ENCODE results near the gene ARHGAP6. TPM values are rescaled to one million over a fixed set of nuclear protein-coding genes. Genes with fewer than 3 reads are reported as not detected.
A peak's percentile ranks its signal among the peaks of the same experiment; 100 is the strongest.

Gene ARHGAP6
- 2.7 TPM for total RNA-seq
- long read RNA-seq, partial matches to known transcripts = 3 of 6 reads
- long read RNA-seq, other reads (novel, unspliced or antisense) = 2 of 6 reads

GRCh38 chrX:11665168-11666111 is at the start of gene ARHGAP6:
ARHGAP6 (minus strand) TSS chrX:11665920; CDS start chrX:11664828, 1,092 bp downstream.
- DNase-seq = peak; percentile 73
- intact Hi-C loops (cut with DNase I) = no loop called here

GRCh38 chrX:11704725-11705495 is 39.2 kb upstream of the ARHGAP6 start:
- ATAC-seq (ENCODE audit: poor library complexity) (no peak), DNase-seq (no peak)
- intact Hi-C loops (cut with DNase I) = no loop called here

More at GRCh38 chrX:11665168-11666111, at the start of gene ARHGAP6:
- peak; percentile 94 for ATAC-seq (ENCODE audit: poor library complexity)

- intact Hi-C loops (cut with DNase I) = no loop called here
- DNase-seq (no peak), ATAC-seq (ENCODE audit: poor library complexity) (no peak)
Measured at GRCh38 chrX:11703855-11704254, 38.1 kb upstream of the ARHGAP6 start.

DNA sequence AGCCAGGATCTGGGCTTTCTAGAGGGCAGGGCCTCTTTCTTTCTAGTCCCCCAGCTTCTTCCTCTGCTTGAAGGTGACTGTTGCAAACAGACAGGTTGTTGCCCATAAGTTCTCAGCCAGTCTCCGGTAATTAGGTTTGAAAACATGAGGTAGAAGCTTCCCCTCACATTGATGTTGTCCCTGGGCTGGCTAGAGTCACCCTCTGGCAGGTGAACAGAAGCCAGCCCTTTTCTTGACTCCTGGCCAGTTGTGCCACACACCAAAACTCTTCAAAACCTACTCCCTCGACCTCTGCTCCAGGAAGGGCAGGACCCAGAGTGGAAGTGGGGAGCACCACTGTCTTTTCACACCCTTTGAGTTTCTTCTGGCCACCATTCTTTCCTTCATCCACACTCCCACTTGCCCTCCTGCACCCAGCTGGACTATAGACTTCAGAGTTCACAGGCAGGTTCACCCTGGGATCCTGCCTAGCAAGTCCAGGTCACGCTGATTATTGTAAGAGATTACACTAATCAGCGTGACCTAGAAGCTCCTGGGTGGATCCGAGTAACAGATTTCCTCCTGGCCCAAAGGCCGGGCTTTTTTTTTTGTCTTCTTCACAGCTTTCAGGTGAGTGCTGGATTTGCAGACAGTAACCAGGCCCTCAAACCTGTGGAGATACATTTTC is 37.4 kb upstream of the ARHGAP6 start:
- DNase-seq (no peak), ATAC-seq (ENCODE audit: poor library complexity) (no peak)
- intact Hi-C loops (cut with DNase I) = no loop called here

DNA sequence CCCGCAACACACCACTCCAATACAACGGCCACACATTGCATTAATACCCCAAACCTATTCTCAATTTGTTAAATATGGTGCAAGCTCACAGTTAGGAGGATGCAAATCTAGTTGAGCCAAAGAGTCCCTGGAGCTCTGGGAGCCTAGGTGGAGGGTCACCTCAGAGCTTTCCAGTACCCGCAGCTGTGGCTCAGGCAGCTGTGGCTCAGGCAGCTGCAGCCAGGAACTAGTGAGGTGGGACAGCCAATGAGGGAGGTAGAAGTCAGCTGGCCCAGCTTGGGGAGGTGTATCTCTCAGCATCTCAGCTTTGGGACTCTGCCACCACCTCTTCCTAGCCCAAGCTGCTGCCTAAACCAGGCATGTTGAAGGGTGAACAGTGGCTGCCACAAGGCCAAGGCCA is 36.7 kb upstream of the ARHGAP6 start:
- no peak for ATAC-seq (ENCODE audit: poor library complexity)
- no peak for DNase-seq
- intact Hi-C loops (cut with DNase I) = no loop called here

DNA sequence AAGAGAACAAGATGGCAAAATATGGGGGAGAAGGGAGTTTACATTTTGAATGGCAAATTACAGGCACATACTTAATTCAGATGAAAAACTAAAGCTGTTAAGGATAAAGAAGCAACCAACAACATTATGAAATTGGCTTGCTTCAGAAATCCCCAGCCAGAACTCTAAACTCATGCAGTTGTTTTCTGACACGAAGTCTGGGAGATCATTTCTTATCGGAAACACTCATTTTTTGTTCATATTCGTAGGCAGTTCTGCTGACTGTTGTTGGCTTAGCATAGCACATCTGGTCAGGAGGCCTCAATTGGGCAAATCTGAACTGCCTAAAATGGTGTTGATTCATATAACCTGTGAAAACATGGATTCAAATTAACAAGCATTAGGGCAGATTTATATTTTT is 33.0 kb upstream of the ARHGAP6 start:
- intact Hi-C loops (cut with DNase I) = no loop called here
- DNase-seq (no peak), ATAC-seq (ENCODE audit: poor library complexity) (peak; percentile 51)

DNA sequence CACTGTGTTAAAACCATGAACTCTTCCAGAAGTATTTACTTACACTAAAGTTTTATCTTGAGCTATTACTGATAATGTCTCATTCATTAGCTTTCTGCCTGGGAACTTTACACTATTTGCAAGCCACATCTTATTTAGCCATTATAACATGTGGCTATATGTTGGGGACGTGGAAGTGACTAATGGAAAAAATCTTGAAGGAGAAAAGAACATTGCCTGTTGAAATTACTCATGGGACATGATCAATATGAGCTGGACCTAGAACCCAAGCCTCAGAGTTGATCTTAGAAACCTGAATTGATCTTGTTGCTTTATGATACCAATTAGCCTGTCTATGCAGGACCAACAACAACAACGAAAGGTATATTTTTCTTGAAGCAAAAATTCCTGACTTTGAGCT is 22.5 kb upstream of the ARHGAP6 start:
- intact Hi-C loops (cut with DNase I) = no loop called here
- ATAC-seq (ENCODE audit: poor library complexity) = no peak

GRCh38 chrX:11687157-11687556 is 21.4 kb upstream of the ARHGAP6 start:
- ATAC-seq (ENCODE audit: poor library complexity) (no peak), DNase-seq (no peak)
- intact Hi-C loops (cut with DNase I) = no loop called here

More for the DNA sequence above, 22.5 kb upstream of the ARHGAP6 start:
- no peak for DNase-seq

GRCh38 chrX:11683057-11683456 is 17.3 kb upstream of the ARHGAP6 start:
- intact Hi-C loops (cut with DNase I) = no loop called here
- DNase-seq = no peak
- ATAC-seq (ENCODE audit: poor library complexity) = no peak

DNA sequence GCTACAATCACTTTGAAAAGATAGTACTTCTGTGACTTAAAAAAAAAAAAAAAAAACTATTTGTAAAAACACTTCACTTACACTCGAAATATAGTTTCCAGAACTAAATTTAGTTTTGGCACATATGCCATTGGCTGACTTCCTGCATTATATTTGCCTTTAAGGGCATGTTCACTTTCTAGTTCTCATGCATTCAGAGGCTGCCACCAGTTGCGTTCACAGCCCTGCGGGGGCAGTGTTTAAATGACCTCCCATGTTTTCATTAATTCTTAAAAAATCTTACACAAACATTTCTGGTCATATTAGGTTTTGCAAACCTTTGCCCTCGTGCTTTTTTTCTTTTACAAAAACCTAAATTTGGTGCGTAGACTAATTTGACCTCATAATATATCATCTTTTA is 12.4 kb upstream of the ARHGAP6 start:
- no peak for ATAC-seq (ENCODE audit: poor library complexity)
- intact Hi-C loops (cut with DNase I) = no loop called here
- no peak for DNase-seq

- intact Hi-C loops (cut with DNase I) = no loop called here
- ATAC-seq (ENCODE audit: poor library complexity) = no peak
- DNase-seq = no peak
Measured at GRCh38 chrX:11672213-11672612, 6.5 kb upstream of the ARHGAP6 start.

DNA sequence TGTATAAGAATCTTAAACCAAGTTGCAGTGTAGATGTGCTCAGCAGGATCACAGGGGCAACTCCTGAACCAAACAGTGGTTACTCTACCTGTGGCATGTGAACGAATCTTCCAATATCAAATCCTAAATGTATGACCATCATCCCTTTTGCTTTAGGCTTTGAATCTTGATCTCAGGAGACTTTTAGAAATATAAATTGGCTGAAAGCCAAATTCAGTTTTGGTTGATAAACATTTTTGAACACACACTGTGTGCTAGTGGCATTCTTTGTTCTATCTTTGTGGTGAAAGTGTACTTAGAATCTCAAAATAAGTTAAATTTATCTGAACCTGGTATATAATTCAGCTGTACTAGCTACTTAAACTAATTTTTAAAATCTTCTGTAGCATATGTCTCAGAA is 4.6 kb upstream of the ARHGAP6 start:
- no peak for DNase-seq
- ATAC-seq (ENCODE audit: poor library complexity) = no peak
- intact Hi-C loops (cut with DNase I) = no loop called here

DNA sequence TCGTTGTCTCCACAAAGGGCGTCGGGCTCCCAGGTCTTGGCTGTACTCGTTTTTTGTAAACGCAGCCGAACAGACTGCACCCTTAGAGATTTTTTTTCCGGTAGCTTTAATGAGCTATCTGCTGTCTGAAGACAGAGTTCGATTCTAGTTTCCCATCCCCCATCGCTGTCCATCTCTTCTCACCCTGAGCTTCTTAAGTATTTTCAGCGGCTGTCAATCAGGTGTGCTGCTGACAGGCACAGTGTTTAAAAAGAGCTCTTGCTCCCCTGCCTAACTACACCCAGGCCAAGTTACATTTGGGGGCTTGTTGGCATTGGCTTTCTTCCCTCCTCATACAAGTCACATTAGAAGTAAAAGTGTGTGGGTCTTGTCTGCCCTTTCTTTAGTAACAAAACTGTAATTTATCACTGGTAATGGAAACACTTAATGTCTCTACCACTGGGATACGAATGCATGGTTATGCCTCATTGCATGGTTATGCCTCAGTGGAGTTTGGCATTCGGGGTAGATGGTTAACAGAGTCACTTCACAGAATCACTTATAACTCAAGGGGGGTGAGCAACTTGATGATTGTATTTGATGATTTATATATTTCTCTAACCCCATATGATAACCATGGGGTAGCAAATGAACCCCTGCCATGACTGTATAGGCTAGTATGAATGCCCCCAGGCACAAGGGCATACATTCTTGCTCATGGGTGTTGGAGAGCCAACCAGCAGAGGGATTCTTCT is 1.4 kb upstream of the ARHGAP6 start:
- DNase-seq = no peak
- intact Hi-C loops (cut with DNase I) = no loop called here
- no peak for ATAC-seq (ENCODE audit: poor library complexity)

GRCh38 chrX:11666164-11666563 is 444 bp upstream of the ARHGAP6 start:
- intact Hi-C loops (cut with DNase I) = no loop called here
- no peak for ATAC-seq (ENCODE audit: poor library complexity)

DNA sequence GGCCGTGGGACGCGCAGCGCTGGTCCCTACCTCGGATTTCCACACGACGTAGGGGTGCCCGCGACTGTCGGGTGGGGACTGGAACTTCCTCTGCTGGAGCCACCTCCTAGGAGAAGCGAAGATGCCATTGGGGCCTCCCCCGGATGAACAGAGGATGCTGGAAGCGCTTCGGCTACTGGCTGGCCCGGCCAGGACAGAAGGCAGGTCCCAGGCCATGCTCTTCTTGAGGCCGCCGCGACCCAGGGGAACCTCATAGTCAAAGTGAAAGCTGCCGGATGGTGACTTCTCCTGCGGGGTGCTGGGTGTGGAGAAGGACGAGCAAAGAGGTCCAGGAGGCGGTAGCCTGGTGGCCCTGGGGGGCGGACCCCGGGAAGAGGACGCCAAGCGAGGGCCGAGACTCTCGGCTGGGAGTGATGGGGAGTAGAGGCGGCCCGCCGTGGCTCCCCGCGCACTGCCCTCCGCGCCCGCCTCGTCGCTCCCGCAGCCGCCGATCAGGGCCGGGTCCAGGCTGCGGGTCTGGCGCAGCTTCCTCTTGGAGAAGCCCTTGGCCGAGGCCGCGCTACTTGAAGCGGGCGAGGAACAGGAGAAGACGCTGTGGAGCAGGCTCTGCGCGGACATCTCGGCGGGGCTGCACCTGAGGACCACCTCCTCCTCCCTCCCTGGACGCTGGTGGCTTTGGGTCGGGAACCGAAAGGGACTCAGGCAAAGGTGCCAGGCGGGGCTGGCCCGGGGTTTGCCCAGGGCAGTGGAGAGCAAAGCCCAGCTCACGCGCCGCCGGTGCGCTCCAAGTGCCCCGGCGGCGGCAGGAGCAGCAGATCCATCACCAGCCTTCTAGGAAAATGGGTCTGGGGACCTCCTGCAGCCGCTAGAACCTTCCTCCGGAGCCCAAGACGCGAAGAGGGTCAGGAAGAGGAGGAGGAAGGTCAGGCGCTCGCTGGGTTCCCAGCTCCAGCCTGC is 1.2 kb downstream of the ARHGAP6 start:
- ATAC-seq (ENCODE audit: poor library complexity) (peak; percentile 40), DNase-seq (peak; percentile 40)
- intact Hi-C loops (cut with DNase I) = no loop called here

More at GRCh38 chrX:11666164-11666563, 444 bp upstream of the ARHGAP6 start:
- DNase-seq = peak; percentile 24

- intact Hi-C loops (cut with DNase I) = no loop called here
- ATAC-seq (ENCODE audit: poor library complexity) (no peak), DNase-seq (peak; percentile 33)
Measured at GRCh38 chrX:11663875-11664210, 1.9 kb downstream of the ARHGAP6 start.

DNA sequence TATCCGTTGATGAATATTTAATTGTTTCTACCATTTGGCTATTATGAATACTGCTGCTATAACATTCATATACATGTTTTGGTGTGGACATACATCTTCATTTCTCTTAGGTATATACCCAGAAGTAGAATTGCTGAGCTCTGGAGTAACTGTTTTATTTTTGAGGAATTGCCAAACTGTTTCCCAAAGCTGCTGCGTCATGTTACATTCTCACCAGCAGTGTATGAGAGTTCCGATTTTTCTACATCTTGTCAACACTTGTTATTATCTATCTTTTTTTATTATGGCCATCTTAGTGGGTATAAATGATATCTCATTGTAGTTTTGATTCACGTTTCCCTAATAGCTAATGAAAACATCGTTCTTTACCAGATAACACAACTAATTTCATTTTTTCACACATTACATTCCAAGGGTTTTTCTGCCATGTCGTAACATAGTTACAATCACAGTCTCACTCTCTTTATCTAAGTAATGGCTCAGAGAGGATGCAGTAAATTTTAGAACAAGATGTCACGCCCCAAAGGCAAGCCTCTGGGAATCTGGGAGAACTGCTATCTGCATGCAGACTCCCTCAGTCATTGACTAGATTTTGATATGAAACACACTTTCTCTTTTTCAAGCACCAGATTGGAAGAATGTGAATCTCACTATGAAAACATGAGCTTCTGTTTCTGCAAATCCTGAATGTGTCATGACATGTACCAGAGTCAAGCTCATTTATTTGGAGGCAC is 10.3 kb downstream of the ARHGAP6 start:
- no peak for ATAC-seq (ENCODE audit: poor library complexity)
- intact Hi-C loops (cut with DNase I) = no loop called here

More for the DNA sequence above, 10.3 kb downstream of the ARHGAP6 start:
- DNase-seq = no peak
